ENCODE results near the gene OSBP2. TPM values are rescaled to one million over a fixed set of nuclear protein-coding genes. Genes with fewer than 3 reads are reported as not detected.

Gene OSBP2
- total and polyA plus RNA-seq, 2 of the 13 experiments (the other 11 are each of a cell fraction or from before 2014, with no cell fraction given), result 5.0 to 7.7 TPM

GRCh38 chr22:30673136-30673535 lies 21.5 kb upstream of the OSBP2 start (continued):
- TF ChIP-seq, protein P1, sequence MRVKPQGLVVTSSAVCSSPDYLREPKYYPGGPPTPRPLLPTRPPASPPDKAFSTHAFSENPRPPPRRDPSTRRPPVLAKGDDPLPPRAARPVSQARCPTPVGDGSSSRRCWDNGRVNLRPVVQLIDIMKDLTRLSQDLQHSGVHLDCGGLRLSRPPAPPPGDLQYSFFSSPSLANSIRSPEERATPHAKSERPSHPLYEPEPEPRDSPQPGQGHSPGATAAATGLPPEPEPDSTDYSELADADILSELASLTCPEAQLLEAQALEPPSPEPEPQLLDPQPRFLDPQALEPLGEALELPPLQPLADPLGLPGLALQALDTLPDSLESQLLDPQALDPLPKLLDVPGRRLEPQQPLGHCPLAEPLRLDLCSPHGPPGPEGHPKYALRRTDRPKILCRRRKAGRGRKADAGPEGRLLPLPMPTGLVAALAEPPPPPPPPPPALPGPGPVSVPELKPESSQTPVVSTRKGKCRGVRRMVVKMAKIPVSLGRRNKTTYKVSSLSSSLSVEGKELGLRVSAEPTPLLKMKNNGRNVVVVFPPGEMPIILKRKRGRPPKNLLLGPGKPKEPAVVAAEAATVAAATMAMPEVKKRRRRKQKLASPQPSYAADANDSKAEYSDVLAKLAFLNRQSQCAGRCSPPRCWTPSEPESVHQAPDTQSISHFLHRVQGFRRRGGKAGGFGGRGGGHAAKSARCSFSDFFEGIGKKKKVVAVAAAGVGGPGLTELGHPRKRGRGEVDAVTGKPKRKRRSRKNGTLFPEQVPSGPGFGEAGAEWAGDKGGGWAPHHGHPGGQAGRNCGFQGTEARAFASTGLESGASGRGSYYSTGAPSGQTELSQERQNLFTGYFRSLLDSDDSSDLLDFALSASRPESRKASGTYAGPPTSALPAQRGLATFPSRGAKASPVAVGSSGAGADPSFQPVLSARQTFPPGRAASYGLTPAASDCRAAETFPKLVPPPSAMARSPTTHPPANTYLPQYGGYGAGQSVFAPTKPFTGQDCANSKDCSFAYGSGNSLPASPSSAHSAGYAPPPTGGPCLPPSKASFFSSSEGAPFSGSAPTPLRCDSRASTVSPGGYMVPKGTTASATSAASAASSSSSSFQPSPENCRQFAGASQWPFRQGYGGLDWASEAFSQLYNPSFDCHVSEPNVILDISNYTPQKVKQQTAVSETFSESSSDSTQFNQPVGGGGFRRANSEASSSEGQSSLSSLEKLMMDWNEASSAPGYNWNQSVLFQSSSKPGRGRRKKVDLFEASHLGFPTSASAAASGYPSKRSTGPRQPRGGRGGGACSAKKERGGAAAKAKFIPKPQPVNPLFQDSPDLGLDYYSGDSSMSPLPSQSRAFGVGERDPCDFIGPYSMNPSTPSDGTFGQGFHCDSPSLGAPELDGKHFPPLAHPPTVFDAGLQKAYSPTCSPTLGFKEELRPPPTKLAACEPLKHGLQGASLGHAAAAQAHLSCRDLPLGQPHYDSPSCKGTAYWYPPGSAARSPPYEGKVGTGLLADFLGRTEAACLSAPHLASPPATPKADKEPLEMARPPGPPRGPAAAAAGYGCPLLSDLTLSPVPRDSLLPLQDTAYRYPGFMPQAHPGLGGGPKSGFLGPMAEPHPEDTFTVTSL (CRISPR knock-in tag; IDR thresholded peaks at IDR 0.05; ENCODE audit: borderline replicate concordance), result no peak
- no peak for TF ChIP-seq ZNF256 (CRISPR knock-in tag; conservative IDR thresholded peaks at IDR 0.05)
- no peak for TF ChIP-seq ZEB1 (IDR thresholded peaks at IDR 0.05; ENCODE audit: insufficient replicate concordance, low read depth)
- no peak for TF ChIP-seq ZFX (CRISPR knock-in tag; IDR thresholded peaks at IDR 0.05; ENCODE audit: low read depth)
- TF ChIP-seq RFX1 (IDR thresholded peaks at IDR 0.05), result no peak
- no peak for TF ChIP-seq GPN1 (CRISPR knock-in tag; IDR thresholded peaks at IDR 0.05; ENCODE audit: borderline replicate concordance)
- no peak for TF ChIP-seq ZNF33B (CRISPR knock-in tag; IDR thresholded peaks at IDR 0.05)
- TF ChIP-seq ZMAT5 (CRISPR knock-in tag; IDR thresholded peaks at IDR 0.05; ENCODE audit: borderline replicate concordance, low read depth), result no peak
- TF ChIP-seq DMAP1 (CRISPR knock-in tag; IDR thresholded peaks at IDR 0.05), result no peak
- no peak for TF ChIP-seq PPARG (CRISPR knock-in tag; conservative IDR thresholded peaks at IDR 0.05)
- TF ChIP-seq ARID4A (CRISPR knock-in tag; IDR thresholded peaks at IDR 0.05; ENCODE audit: borderline replicate concordance), result no peak
- TF ChIP-seq GZF1 (CRISPR knock-in tag; IDR thresholded peaks at IDR 0.05), result no peak
- no peak for TF ChIP-seq ZNF232 (CRISPR knock-in tag; IDR thresholded peaks at IDR 0.05; ENCODE audit: borderline replicate concordance)
